Naive B cell (primary cell): Measurements from ENCODE around the gene FUT7. TPM values are rescaled to one million over a fixed set of nuclear protein-coding genes. Genes with fewer than 3 reads are reported as not detected.

ENCODE experiments used
- ATAC-seq, 2 donors: fragments of 150-1000 bp; cut with Tn5 transposase; 2 replicates each; pipeline ENCODE4 v1.10.0; 2021; ENCODE audit warnings: low read depth in 2 of 2, mild to moderate bottlenecking in 2 of 2, moderate library complexity in 2 of 2
- DNase-seq: peaks from one replicate; pipeline ENCODE4 v3.0.0; 2022
- H3K27ac Mint-ChIP-seq, 6 donors: one replicate each; pipeline ENCODE4 v1.8.0; 2020 to 2022; ENCODE audit warnings: mild to moderate bottlenecking in 6 of 6, mixed read lengths in 6 of 6, moderate library complexity in 5 of 6, inconsistent platforms in 2 of 6
- H3K27me3 Mint-ChIP-seq, 3 donors: one replicate each; pipeline ENCODE4 v1.8.0; 2021 to 2022; ENCODE audit warnings: mixed read lengths in 3 of 3, mild to moderate bottlenecking in 1 of 3
- H3K36me3 Mint-ChIP-seq, 2 donors: one replicate each; pipeline ENCODE4 v1.8.0; 2020 to 2022; ENCODE audit warnings: mixed read lengths in 2 of 2, inconsistent platforms in 1 of 2, mild to moderate bottlenecking in 1 of 2
- H3K4me1 Mint-ChIP-seq, 3 donors: one replicate each; pipeline ENCODE4 v1.8.0; 2020 to 2022; ENCODE audit warnings: mixed read lengths in 3 of 3, inconsistent platforms in 1 of 3, mild to moderate bottlenecking in 1 of 3, moderate library complexity in 1 of 3
- H3K4me3 Mint-ChIP-seq, 8 donors: one replicate each; pipeline ENCODE4 v1.8.0; 2020 to 2022; ENCODE audit warnings: mild to moderate bottlenecking in 8 of 8, mixed read lengths in 8 of 8, moderate library complexity in 8 of 8, inconsistent platforms in 2 of 8
- H3K9me3 Mint-ChIP-seq, 7 donors: one replicate each; pipeline ENCODE4 v1.8.0; 2020 to 2022; ENCODE audit warnings: mixed read lengths in 7 of 7, mild to moderate bottlenecking in 5 of 7, inconsistent platforms in 2 of 7, moderate library complexity in 1 of 7
- polyA plus RNA-seq, 6 donors: library from polyadenylated mRNA; unstranded; fragments of 300-500 nt; fragmentation: Illumina TruSeq; gene quantifications; one replicate each; pipeline ENCODE4 v1.2.3, GENCODE V29; 2021; ENCODE audit warnings: low read depth in 6 of 6

FUT7 gene
- polyA plus RNA-seq, 6 donors from 2014 or later = 0.93 to 7.4 (median 2.9) TPM

- peak overlapping the region in 7 of 8 donors; percentile 30 to 85 (median 65) for H3K4me3 Mint-ChIP-seq
- DNase-seq (peak; percentile 55), ATAC-seq (peak; percentile 65 to 68)
- peak overlapping the region; percentile 36 to 94 (median 77) for H3K27ac Mint-ChIP-seq
- peaks cover 15 to 42% (median 39%) of the 10 kb centered on the region in 3 donors for H3K4me1 Mint-ChIP-seq
- H3K9me3 Mint-ChIP-seq = no peaks in the 10 kb centered on the region
- H3K27me3 Mint-ChIP-seq = peaks cover 3 to 18% (median 6%) of the 10 kb centered on the region in 3 donors
- no peaks in the 10 kb centered on the region for H3K36me3 Mint-ChIP-seq
Observed at GRCh38 chr9:137000177-137000930, 31.5 kb downstream of the FUT7 start.

GRCh38 chr9:136997830-136998234 is 34.1 kb downstream of the FUT7 start:
- Mint-ChIP-seq H3K4me3 (peak overlapping the region; percentile 42 to 82 (median 68)), H3K4me1 (peaks cover 21 to 50% (median 47%) of the 10 kb centered on the region in 3 donors), H3K27ac (peak overlapping the region in 4 of 6 donors; percentile 75 to 92 (median 90)), H3K27me3 (peaks cover 3 to 18% (median 6%) of the 10 kb centered on the region in 3 donors), H3K36me3 (no peaks in the 10 kb centered on the region), H3K9me3 (no peaks in the 10 kb centered on the region)
- ATAC-seq (no peak), DNase-seq (no peak)

GRCh38 chr9:136997371-136997770 is 34.5 kb downstream of the FUT7 start:
- H3K4me1 Mint-ChIP-seq = peaks cover 21 to 53% (median 52%) of the 10 kb centered on the region in 3 donors
- DNase-seq (no peak), ATAC-seq (no peak)

GRCh38 chr9:136996361-136997292 is 35.3 kb downstream of the FUT7 start, which contains the start of gene CLIC3:
TSS of gene CLIC3 (minus strand) at chr9:136996568. CDS start at chr9:136996543, 25 bp downstream.
- ATAC-seq = no peak
- Mint-ChIP-seq H3K4me1 (peaks cover 21 to 54% (median 54%) of the 10 kb centered on the region in 3 donors), H3K4me3 (peak within 1 kb of the TSS; percentile 59 to 74 (median 64)), H3K9me3 (no peaks in the 10 kb centered on the region), H3K36me3 (no peaks in the 10 kb centered on the region), H3K27me3 (peaks cover 3 to 18% (median 6%) of the 10 kb centered on the region in 3 donors), H3K27ac (peak within 1 kb of the TSS in 3 of 6 donors; percentile 65 to 69 (median 66))
- peak; percentile 39 for DNase-seq

More at GRCh38 chr9:136997371-136997770, 34.5 kb downstream of the FUT7 start:
- peaks cover 3 to 18% (median 6%) of the 10 kb centered on the region in 3 donors for H3K27me3 Mint-ChIP-seq
- H3K27ac Mint-ChIP-seq = peak overlapping the region in 2 of 6 donors; percentile 89 to 92
- H3K9me3 Mint-ChIP-seq = no peaks in the 10 kb centered on the region
- H3K36me3 Mint-ChIP-seq = no peaks in the 10 kb centered on the region
- peak overlapping the region in 7 of 8 donors; percentile 42 to 82 (median 70) for H3K4me3 Mint-ChIP-seq

- Mint-ChIP-seq H3K4me3 (peak overlapping the region in 7 of 8 donors; percentile 33 to 68 (median 60)), H3K27ac (peak overlapping the region in 2 of 6 donors; percentile 65 to 66), H3K4me1 (peaks cover 21 to 58% (median 57%) of the 10 kb centered on the region in 3 donors), H3K27me3 (peaks cover 3 to 18% (median 6%) of the 10 kb centered on the region in 3 donors), H3K9me3 (no peaks in the 10 kb centered on the region), H3K36me3 (no peaks in the 10 kb centered on the region)
- DNase-seq = no peak
- no peak for ATAC-seq
Observed at GRCh38 chr9:136995772-136996311, 36.0 kb downstream of the FUT7 start.

- ATAC-seq = no peak
- no peaks in the 10 kb centered on the region for H3K9me3 Mint-ChIP-seq
Observed at GRCh38 chr9:136995362-136995761, 36.5 kb downstream of the FUT7 start.

GRCh38 chr9:136994888-136995230 is 37.0 kb downstream of the FUT7 start:
- Mint-ChIP-seq H3K27ac (peak overlapping the region in 1 of 6 donors; percentile 69), H3K4me1 (peaks cover 16 to 49% (median 48%) of the 10 kb centered on the region in 3 donors)

More at GRCh38 chr9:136995362-136995761, 36.5 kb downstream of the FUT7 start:
- Mint-ChIP-seq H3K27ac (peak overlapping the region in 1 of 6 donors; percentile 69), H3K4me3 (no peak overlapping the region), H3K4me1 (peaks cover 21 to 54% (median 53%) of the 10 kb centered on the region in 3 donors), H3K27me3 (peaks cover 3 to 19% (median 6%) of the 10 kb centered on the region in 3 donors), H3K36me3 (no peaks in the 10 kb centered on the region)
- no peak for DNase-seq

GRCh38 chr9:136994180-136994887 is 37.6 kb downstream of the FUT7 start:
- Mint-ChIP-seq H3K9me3 (peaks cover 0 to 2% (median 0%) of the 10 kb centered on the region in 7 donors), H3K27ac (peak overlapping the region in 1 of 6 donors; percentile 93), H3K4me1 (peaks cover 15 to 43% (median 42%) of the 10 kb centered on the region in 3 donors)

More at GRCh38 chr9:136994888-136995230, 37.0 kb downstream of the FUT7 start:
- Mint-ChIP-seq H3K27me3 (peaks cover 3 to 24% (median 6%) of the 10 kb centered on the region in 3 donors), H3K9me3 (peaks cover 0 to 2% (median 0%) of the 10 kb centered on the region in 7 donors), H3K36me3 (no peaks in the 10 kb centered on the region), H3K4me3 (no peak overlapping the region)
- ATAC-seq (no peak), DNase-seq (no peak)

GRCh38 chr9:136992819-136993369 is 39.0 kb downstream of the FUT7 start:
- peak overlapping the region; percentile 59 to 92 (median 87) for H3K4me3 Mint-ChIP-seq
- H3K27ac Mint-ChIP-seq = peak overlapping the region; percentile 86 to 96 (median 94)
- ATAC-seq (no peak), DNase-seq (no peak)
- peaks cover 10 to 32% (median 32%) of the 10 kb centered on the region in 3 donors for H3K4me1 Mint-ChIP-seq
- peaks cover 0 to 2% (median 0%) of the 10 kb centered on the region in 7 donors for H3K9me3 Mint-ChIP-seq
- H3K27me3 Mint-ChIP-seq = peaks cover 8 to 22% (median 9%) of the 10 kb centered on the region in 3 donors
- H3K36me3 Mint-ChIP-seq = no peaks in the 10 kb centered on the region

More at GRCh38 chr9:136994180-136994887, 37.6 kb downstream of the FUT7 start:
- Mint-ChIP-seq H3K4me3 (peak overlapping the region in 2 of 8 donors; percentile 85 to 87), H3K27me3 (peaks cover 3 to 25% (median 6%) of the 10 kb centered on the region in 3 donors), H3K36me3 (no peaks in the 10 kb centered on the region)
- DNase-seq = no peak
- ATAC-seq = no peak

GRCh38 chr9:136991993-136992818 is 39.7 kb downstream of the FUT7 start, which contains the start of gene PAXX:
TSS of gene PAXX (plus strand) at chr9:136992422. CDS start at chr9:136992444, 22 bp downstream.
- DNase-seq (peak; percentile 90), ATAC-seq (peak; percentile 84 to 87)
- Mint-ChIP-seq H3K4me1 (peaks cover 6 to 26% (median 26%) of the 10 kb centered on the region in 3 donors), H3K27me3 (peaks cover 7 to 23% (median 11%) of the 10 kb centered on the region in 3 donors), H3K27ac (peak within 1 kb of the TSS; percentile 86 to 96 (median 94)), H3K36me3 (no peaks in the 10 kb centered on the region), H3K9me3 (peaks cover 0 to 2% (median 0%) of the 10 kb centered on the region in 7 donors), H3K4me3 (peak within 1 kb of the TSS; percentile 59 to 92 (median 87))
